Vagina (tissue), 2 donors: ENCODE measurements around the gene FAM107B. TPM values are rescaled to one million over a fixed set of nuclear protein-coding genes. Genes with fewer than 3 reads are reported as not detected.

Source experiments
- DNase-seq, 2 donors: peaks; one replicate each; pipeline ENCODE4 v3.0.0-alpha.2; 2017; ENCODE audit errors: extremely low spot score in 2 of 2
- H3K27ac ChIP-seq: fragments of 200-600 bp; sonication (generic); one replicate; pipeline ENCODE4 v1.5.1; 2019
- H3K27me3 ChIP-seq: fragments of 200-600 bp; sonication (generic); one replicate; pipeline ENCODE4 v1.5.1; 2019
- H3K36me3 ChIP-seq, 2 donors: fragments of 200-600 bp; sonication (generic); one replicate each; pipeline ENCODE4 v1.5.1; 2017 to 2019
- H3K4me1 ChIP-seq: fragments of 200-600 bp; sonication (generic); one replicate; pipeline ENCODE4 v1.5.1; 2019
- H3K4me3 ChIP-seq, 2 donors: fragments of 200-600 bp; sonication (generic); 1 replicate in 1 of 2; 2 replicates in 1 of 2; pipeline ENCODE4 v1.5.1; 2016 to 2019
- H3K9me3 ChIP-seq: fragments of 200-600 bp; sonication (generic); one replicate; pipeline ENCODE4 v1.5.1; 2019
- POLR2A ChIP-seq, 2 donors: fragments of 450-650 bp; IDR thresholded peaks; one replicate each; pipeline ENCODE4 v1.6.1; 2017; ENCODE audit warnings: antibody characterized with exemption in 2 of 2, mild to moderate bottlenecking in 2 of 2, moderate library complexity in 2 of 2
- POLR2AphosphoS5 ChIP-seq, 2 donors: sonication (generic); formaldehyde crosslinking; IDR thresholded peaks; one replicate each; pipeline ENCODE4 v1.9.0; 2017; ENCODE audit warnings: antibody characterized with exemption in 2 of 2, mild to moderate bottlenecking in 2 of 2, low read depth in 1 of 2; ENCODE audit not compliant: insufficient read depth in 1 of 2
- intact Hi-C: fragments of 100-400 bp; cut with DNase I; formaldehyde crosslinking; loops from one replicate; pipeline ENCODE4 v1.15.1; 2023
- total RNA-seq: library from RNA; depleted of rRNA; stranded (reverse); fragments of >200 nt; gene quantifications from one replicate; pipeline ENCODE4 v1.2.3, GENCODE V29; 2016
- TF ChIP-seq, protein P1 (sequence below), 3 experiments: fragments of 450-650 bp in 2 of 3; fragments of 200-600 bp in 1 of 3; sonication (generic) in 1 of 3; IDR thresholded peaks; one replicate each; pipeline ENCODE4 v1.5.1; 2017 to 2019; ENCODE audit warnings: antibody characterized with exemption in 3 of 3, mild to moderate bottlenecking in 2 of 3, moderate library complexity in 2 of 3

The FAM107B gene
- total RNA-seq, 1 donor from 2014 or later = 33.4 TPM

- H3K4me3 ChIP-seq = peak overlapping the region; percentile 61 to 84
- H3K4me1 ChIP-seq = peaks cover 26% of the 10 kb centered on the region
- intact Hi-C loops = loop anchor here (10.0 kb wide), 1 partner anchor 230 kb away; the partner anchor contains the start of genes CDNF, HSPA14 and MSANTD7
- H3K36me3 ChIP-seq = no peaks in the 10 kb centered on the region
- TF ChIP-seq POLR2AphosphoS5 (IDR thresholded peaks at IDR 0.05; ENCODE audit: insufficient read depth in 1 of 2, low read depth in 1 of 2) (peak; percentile 10 to 84), POLR2A (IDR thresholded peaks at IDR 0.05) (peak in 1 of 2 donors; percentile 50)
- TF ChIP-seq, protein P1, sequence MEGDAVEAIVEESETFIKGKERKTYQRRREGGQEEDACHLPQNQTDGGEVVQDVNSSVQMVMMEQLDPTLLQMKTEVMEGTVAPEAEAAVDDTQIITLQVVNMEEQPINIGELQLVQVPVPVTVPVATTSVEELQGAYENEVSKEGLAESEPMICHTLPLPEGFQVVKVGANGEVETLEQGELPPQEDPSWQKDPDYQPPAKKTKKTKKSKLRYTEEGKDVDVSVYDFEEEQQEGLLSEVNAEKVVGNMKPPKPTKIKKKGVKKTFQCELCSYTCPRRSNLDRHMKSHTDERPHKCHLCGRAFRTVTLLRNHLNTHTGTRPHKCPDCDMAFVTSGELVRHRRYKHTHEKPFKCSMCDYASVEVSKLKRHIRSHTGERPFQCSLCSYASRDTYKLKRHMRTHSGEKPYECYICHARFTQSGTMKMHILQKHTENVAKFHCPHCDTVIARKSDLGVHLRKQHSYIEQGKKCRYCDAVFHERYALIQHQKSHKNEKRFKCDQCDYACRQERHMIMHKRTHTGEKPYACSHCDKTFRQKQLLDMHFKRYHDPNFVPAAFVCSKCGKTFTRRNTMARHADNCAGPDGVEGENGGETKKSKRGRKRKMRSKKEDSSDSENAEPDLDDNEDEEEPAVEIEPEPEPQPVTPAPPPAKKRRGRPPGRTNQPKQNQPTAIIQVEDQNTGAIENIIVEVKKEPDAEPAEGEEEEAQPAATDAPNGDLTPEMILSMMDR (IDR thresholded peaks at IDR 0.05) = no peak
- H3K27ac ChIP-seq = peak overlapping the region; percentile 87
- DNase-seq = no peak
- H3K27me3 ChIP-seq = no peaks in the 10 kb centered on the region
- H3K9me3 ChIP-seq = no peaks in the 10 kb centered on the region
These were observed 170.2 kb downstream of the FAM107B start for GRCh38 chr10:14604181-14605142.

DNA sequence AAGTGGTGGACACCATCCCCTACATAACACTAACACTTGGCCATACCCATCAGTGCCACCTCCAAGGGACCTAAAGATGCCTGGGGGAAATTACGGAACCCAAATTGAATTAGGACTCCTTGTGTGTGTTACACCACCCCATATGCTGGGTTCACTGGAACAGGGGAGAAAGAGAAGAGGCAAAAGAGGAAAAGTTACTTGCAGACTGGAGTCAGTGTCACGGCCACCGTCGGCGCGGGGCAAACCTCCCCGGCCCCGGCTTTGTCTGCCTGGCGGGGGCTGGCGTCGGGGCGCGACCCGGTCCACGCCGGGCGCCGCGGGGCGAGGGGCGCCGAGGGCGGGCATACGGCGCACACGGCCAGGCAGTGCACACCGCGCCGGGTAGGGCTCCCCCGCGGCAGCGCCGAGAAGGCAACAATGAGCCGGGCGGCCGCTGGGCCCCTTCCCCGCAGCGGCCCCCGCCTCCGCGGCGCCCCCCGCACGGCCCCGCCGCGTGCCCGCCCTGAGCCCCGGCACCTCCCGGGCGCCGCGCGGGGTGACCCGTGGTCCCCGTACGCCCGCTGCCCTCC, 171.1 kb downstream of the FAM107B start:
- Histone ChIP-seq H3K36me3 (no peaks in the 10 kb centered on the region), H3K9me3 (no peaks in the 10 kb centered on the region), H3K4me1 (peaks cover 26% of the 10 kb centered on the region), H3K27ac (peak overlapping the region; percentile 61), H3K27me3 (no peaks in the 10 kb centered on the region), H3K4me3 (peak overlapping the region; percentile 61 to 84)
- TF ChIP-seq POLR2AphosphoS5 (IDR thresholded peaks at IDR 0.05; ENCODE audit: insufficient read depth in 1 of 2, low read depth in 1 of 2) = peak in 1 of 2 donors; percentile 13
- no peak for TF ChIP-seq POLR2A (IDR thresholded peaks at IDR 0.05)
- TF ChIP-seq, protein P1 (IDR thresholded peaks at IDR 0.05) = no peak
- DNase-seq = no peak
- intact Hi-C loops = loop anchor here (10.0 kb wide), 1 partner anchor 231 kb away; the partner anchor contains the start of genes CDNF, HSPA14 and MSANTD7

- intact Hi-C loops = loop anchor here (10.0 kb wide), 1 partner anchor 232 kb away; the partner anchor contains the start of genes CDNF, HSPA14 and MSANTD7
- no peak for DNase-seq
- Histone ChIP-seq H3K27me3 (no peaks in the 10 kb centered on the region), H3K27ac (peak overlapping the region; percentile 49), H3K36me3 (no peaks in the 10 kb centered on the region), H3K4me3 (peak overlapping the region; percentile 61 to 84), H3K4me1 (peaks cover 26% of the 10 kb centered on the region), H3K9me3 (no peaks in the 10 kb centered on the region)
- TF ChIP-seq, protein P1 (IDR thresholded peaks at IDR 0.05) = no peak
- TF ChIP-seq POLR2A (IDR thresholded peaks at IDR 0.05) (no peak), POLR2AphosphoS5 (IDR thresholded peaks at IDR 0.05; ENCODE audit: insufficient read depth in 1 of 2, low read depth in 1 of 2) (no peak)
These were observed 171.7 kb downstream of the FAM107B start for GRCh38 chr10:14602807-14603533.

DNA sequence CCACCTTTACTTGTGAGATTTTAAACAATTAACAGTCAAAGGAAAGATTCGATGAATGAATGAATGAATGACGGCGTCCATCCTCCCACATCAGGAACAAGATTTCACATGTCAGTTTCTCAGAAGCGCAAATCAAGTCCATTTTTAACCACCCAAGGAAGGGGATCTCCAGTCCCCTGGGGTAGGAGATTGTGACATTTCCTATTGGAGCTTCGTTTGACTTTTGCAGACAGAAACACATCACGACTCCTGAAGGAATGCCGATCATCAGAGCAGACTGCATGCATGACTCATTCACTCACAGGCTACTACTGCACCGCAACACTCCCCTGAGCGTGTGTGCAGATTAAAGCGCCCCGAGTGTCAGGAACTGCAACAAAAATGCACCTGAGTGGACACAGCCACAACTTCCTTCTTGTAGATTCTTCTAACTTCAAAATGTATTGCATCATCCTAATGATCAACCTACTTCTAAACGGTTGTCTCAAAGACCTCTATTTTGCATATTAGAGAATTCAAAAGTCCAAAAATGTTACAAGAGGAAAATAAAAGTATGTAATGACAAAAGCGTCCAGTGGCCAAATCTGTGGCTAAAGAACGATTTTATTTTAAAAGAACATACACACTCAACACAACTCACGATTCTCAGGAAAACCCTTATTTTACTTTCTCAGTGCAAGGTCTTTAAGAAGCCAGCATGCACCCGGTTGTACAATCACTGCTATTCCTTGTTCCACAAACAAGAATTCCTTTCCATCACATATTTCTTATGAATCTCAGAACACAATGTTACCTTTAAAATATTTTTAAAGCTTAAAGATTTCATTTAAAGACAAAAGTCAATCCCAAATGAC, 172.6 kb downstream of the FAM107B start:
- no peaks in the 10 kb centered on the region for H3K27me3 ChIP-seq
- TF ChIP-seq POLR2A (IDR thresholded peaks at IDR 0.05) = no peak
- TF ChIP-seq POLR2AphosphoS5 (IDR thresholded peaks at IDR 0.05; ENCODE audit: insufficient read depth in 1 of 2, low read depth in 1 of 2) = no peak
- TF ChIP-seq, protein P1 (IDR thresholded peaks at IDR 0.05) = no peak
- no peaks in the 10 kb centered on the region for H3K36me3 ChIP-seq
- no peaks in the 10 kb centered on the region for H3K9me3 ChIP-seq
- H3K4me1 ChIP-seq = peaks cover 26% of the 10 kb centered on the region
- intact Hi-C loops = loop anchor here (10.0 kb wide), 1 partner anchor 233 kb away; the partner anchor contains the start of genes CDNF, HSPA14 and MSANTD7
- H3K4me3 ChIP-seq = peak overlapping the region in 1 of 2 donors; percentile 61
- H3K27ac ChIP-seq = no peak overlapping the region
- no peak for DNase-seq
